PC-3 (cell line): ENCODE results near the gene SKAP1. TPM values are rescaled to one million over a fixed set of nuclear protein-coding genes. Genes with fewer than 3 reads are reported as not detected.

ENCODE experiments used
- ATAC-seq: fragments of 200-7000 bp; cut with Tn5 transposase; 2 replicates; pipeline ENCODE4 v1.9.1; 2020; ENCODE audit warnings: mild to moderate bottlenecking, moderate library complexity
- BruUV-seq: library from RNA; stranded (reverse); fragments of 400-500 nt; replicated peaks from 2 replicates; lab custom pipeline; 2021; lab: Mats Ljungman, UMichigan
- CTCF ChIA-PET: fragments of 300-600 bp; sonication (Branson Sonifier 250); formaldehyde crosslinking; loops from one replicate; lab custom pipeline; 2022; ENCODE audit warnings: antibody characterized with exemption; lab: Charles Lee
- POLR2A ChIA-PET: fragments of 300-600 bp; sonication (Branson Sonifier 250); formaldehyde crosslinking; loops from one replicate; lab custom pipeline; 2022; ENCODE audit warnings: antibody characterized with exemption; ENCODE audit not compliant: unreplicated experiment; lab: Charles Lee
- DNase-seq: peaks from one replicate; pipeline ENCODE4 v3.0.0-alpha.2; 2015
- H2AFZ ChIP-seq: fragments of 300-600 bp; sonication (generic); 2 replicates; pipeline ENCODE4 v1.6.0; 2016; ENCODE audit warnings: antibody characterized with exemption, low read length
- H3F3A ChIP-seq: fragments of 300-600 bp; sonication (generic); one replicate; pipeline ENCODE4 v1.6.0; 2017; ENCODE audit warnings: antibody characterized with exemption, low read length, control low read depth, mild to moderate bottlenecking; ENCODE audit not compliant: unreplicated experiment
- H3K27ac ChIP-seq: fragments of 300-600 bp; sonication (generic); 2 replicates; pipeline ENCODE4 v1.5.1; 2016; ENCODE audit warnings: mild to moderate bottlenecking, low read length
- H3K27me3 ChIP-seq: fragments of 300-600 bp; sonication (generic); 2 replicates; pipeline ENCODE4 v1.6.1; 2016; ENCODE audit warnings: low read length, mixed read lengths
- H3K36me3 ChIP-seq: fragments of 300-600 bp; sonication (generic); 2 replicates; pipeline ENCODE4 v1.6.1; 2016; ENCODE audit warnings: low read depth, mixed run types, low read length, mixed read lengths
- H3K4me1 ChIP-seq: fragments of 300-600 bp; sonication (generic); 2 replicates; pipeline ENCODE4 v1.5.1; 2016; ENCODE audit warnings: low read length; ENCODE audit not compliant: insufficient read depth
- H3K4me2 ChIP-seq: fragments of 300-600 bp; sonication (generic); 2 replicates; pipeline ENCODE4 v1.6.0; 2016; ENCODE audit warnings: low read length
- H3K4me3 ChIP-seq: fragments of 300-600 bp; sonication (generic); 2 replicates; pipeline ENCODE4 v1.5.1; 2016; ENCODE audit warnings: mild to moderate bottlenecking, low read length, mixed read lengths
- H3K79me2 ChIP-seq: fragments of 300-600 bp; sonication (generic); 2 replicates; pipeline ENCODE4 v1.6.1; 2017; ENCODE audit warnings: low read length, mixed read lengths
- H3K9ac ChIP-seq: fragments of 300-600 bp; sonication (generic); 2 replicates; pipeline ENCODE4 v1.6.0; 2016; ENCODE audit warnings: mild to moderate bottlenecking, low read length
- H3K9me2 ChIP-seq: fragments of 300-600 bp; sonication (generic); replicated peaks from 2 replicates; pipeline ENCODE4 v1.6.1; 2016; ENCODE audit warnings: mixed run types, low read length, mixed read lengths
- H3K9me3 ChIP-seq: fragments of 300-600 bp; sonication (generic); 2 replicates; pipeline ENCODE4 v1.6.1; 2016; ENCODE audit warnings: low read length, mixed read lengths
- H4K20me1 ChIP-seq: fragments of 300-600 bp; sonication (generic); 2 replicates; pipeline ENCODE4 v1.6.1; 2016; ENCODE audit warnings: low read length, mixed read lengths
- EZH2 ChIP-seq: fragments of 300-600 bp; sonication (generic); IDR thresholded peaks from one replicate; pipeline ENCODE4 v1.6.1; 2017; ENCODE audit warnings: antibody characterized with exemption, mild to moderate bottlenecking, low read length; ENCODE audit not compliant: unreplicated experiment
- EZH2phosphoT487 ChIP-seq: fragments of 300-600 bp; sonication (generic); IDR thresholded peaks from 2 replicates; pipeline ENCODE4 v1.6.1; 2018; ENCODE audit warnings: mild to moderate bottlenecking, antibody characterized with exemption, low read length, borderline replicate concordance
- intact Hi-C: fragments of 100-400 bp; cut with micrococcal nuclease; formaldehyde crosslinking; loops from 2 replicates; pipeline ENCODE4 v1.9.0; 2023
- microRNA-seq: library from miRNA; unstranded; fragments of <30 nt; microRNA quantifications from one replicate; pipeline ENCODE4 v1.1.0, GENCODE V29; 2020; ENCODE audit not compliant: unreplicated experiment
- total RNA-seq: library from RNA; depleted of rRNA; stranded (reverse); fragments of >200 nt; gene quantifications from 2 replicates; pipeline ENCODE4 v1.2.3, GENCODE V29; 2014; rRNA removed
- TF ChIP-seq, protein P1 (sequence below): fragments of 300-600 bp; sonication (generic); conservative IDR thresholded peaks from 2 replicates; pipeline ENCODE4 v1.5.1; 2017; ENCODE audit warnings: antibody characterized with exemption, low read depth, mild to moderate bottlenecking, low read length

The SKAP1 gene
- total RNA-seq, 1 experiment from 2014 or later, result not detected

GRCh38 chr17:48084932-48085331, 345.1 kb downstream of the SKAP1 start:
- intact Hi-C loops, result no loop called here
- Histone ChIP-seq H3K36me3 (peaks cover 2% of the 10 kb centered on the region; the same call in 1 of the 2 replicates), H2AFZ (no peak overlapping the region), H3K4me1 (no peaks in the 10 kb centered on the region), H3K4me2 (no peak overlapping the region), H3K27me3 (no peaks in the 10 kb centered on the region), H4K20me1 (peaks cover 17% of the 10 kb centered on the region), H3K4me3 (no peak overlapping the region), H3K9me3 (no peaks in the 10 kb centered on the region), H3K9ac (no peak overlapping the region), H3F3A (peaks cover 3% of the 10 kb centered on the region), H3K9me2 (no peaks in the 10 kb centered on the region), H3K27ac (no peak overlapping the region), H3K79me2 (peaks cover 91% of the 10 kb centered on the region)
- ATAC-seq, result no peak
- TF ChIP-seq, protein P1, sequence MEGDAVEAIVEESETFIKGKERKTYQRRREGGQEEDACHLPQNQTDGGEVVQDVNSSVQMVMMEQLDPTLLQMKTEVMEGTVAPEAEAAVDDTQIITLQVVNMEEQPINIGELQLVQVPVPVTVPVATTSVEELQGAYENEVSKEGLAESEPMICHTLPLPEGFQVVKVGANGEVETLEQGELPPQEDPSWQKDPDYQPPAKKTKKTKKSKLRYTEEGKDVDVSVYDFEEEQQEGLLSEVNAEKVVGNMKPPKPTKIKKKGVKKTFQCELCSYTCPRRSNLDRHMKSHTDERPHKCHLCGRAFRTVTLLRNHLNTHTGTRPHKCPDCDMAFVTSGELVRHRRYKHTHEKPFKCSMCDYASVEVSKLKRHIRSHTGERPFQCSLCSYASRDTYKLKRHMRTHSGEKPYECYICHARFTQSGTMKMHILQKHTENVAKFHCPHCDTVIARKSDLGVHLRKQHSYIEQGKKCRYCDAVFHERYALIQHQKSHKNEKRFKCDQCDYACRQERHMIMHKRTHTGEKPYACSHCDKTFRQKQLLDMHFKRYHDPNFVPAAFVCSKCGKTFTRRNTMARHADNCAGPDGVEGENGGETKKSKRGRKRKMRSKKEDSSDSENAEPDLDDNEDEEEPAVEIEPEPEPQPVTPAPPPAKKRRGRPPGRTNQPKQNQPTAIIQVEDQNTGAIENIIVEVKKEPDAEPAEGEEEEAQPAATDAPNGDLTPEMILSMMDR, result no peak
- TF ChIP-seq EZH2phosphoT487 (no peak), EZH2 (no peak)
- no TSS peak for BruUV-seq
- no peak for DNase-seq
- POLR2A ChIA-PET, result interaction anchor here (0.6 kb wide), 1 partner anchor 53 kb away, joined by 6 read pairs; no protein-coding TSS in a partner anchor
- CTCF ChIA-PET, result interaction anchor here (0.7 kb wide), 1 partner anchor 1351 kb away, joined by 3 read pairs; no protein-coding TSS in a partner anchor

Small RNAs within 50 kb of the gene (microRNA-seq; reads per million reads assigned to microRNA genes)
- not detected for gene MIR1203

Other genes with a start within 250 kb of the SKAP1 start
- not detected in 2 replicates for gene HOXB1, start 100.8 kb upstream of the SKAP1 start, total RNA-seq
- 1.1 TPM in 1 of 2 replicates, not detected in the other for gene HOXB2, start 114.9 kb upstream of the SKAP1 start, total RNA-seq
- gene HOXB4, start 148.1 kb upstream of the SKAP1 start, total RNA-seq, result 0.22 and 0.58 TPM in 2 replicates
- 6.0 and 8.8 TPM in 2 replicates for gene HOXB3, start 160.0 kb upstream of the SKAP1 start, total RNA-seq
- gene HOXB5, start 163.6 kb upstream of the SKAP1 start, total RNA-seq, result 0.40 and 0.95 TPM in 2 replicates
- gene HOXB6, start 174.8 kb upstream of the SKAP1 start, total RNA-seq, result 9.5 and 11.3 TPM in 2 replicates
- gene HOXB7, start 180.8 kb upstream of the SKAP1 start, total RNA-seq, result not detected in 2 replicates
- not detected in 2 replicates for gene HOXB8, start 185.1 kb upstream of the SKAP1 start, total RNA-seq
- gene HOXB9, start 196.1 kb upstream of the SKAP1 start, total RNA-seq, result 7.0 and 8.3 TPM in 2 replicates